GM12878 (cell line): Measurements from ENCODE around the gene CASP8. TPM values are rescaled to one million over a fixed set of nuclear protein-coding genes. Genes with fewer than 3 reads are reported as not detected.

Experiments used
- ATAC-seq: fragments of 200-7000 bp; cut with Tn5 transposase; 3 replicates; pipeline ENCODE4 v1.9.1; 2020; ENCODE audit warnings: mild to moderate bottlenecking, moderate library complexity
- BruUV-seq: library from RNA; stranded (reverse); fragments of 400-500 nt; replicated peaks from 2 replicates; lab custom pipeline; 2021; lab: Mats Ljungman, UMichigan
- CTCF ChIA-PET: fragments of 300-600 bp; sonication (Branson Sonifier 250); formaldehyde crosslinking; extraction: SDS; loops from one replicate; lab custom pipeline; 2021; ENCODE audit warnings: inconsistent platforms; lab: Yijun Ruan, JAX
- POLR2A ChIA-PET: fragments of 350-600 bp; formaldehyde crosslinking; extraction: SDS; loops from one replicate; lab custom pipeline; 2021; ENCODE audit warnings: inconsistent platforms; lab: Charles Lee
- RAD21 ChIA-PET: fragments of 300-600 bp; sonication (Branson Sonifier 250); formaldehyde crosslinking; loops from one replicate; lab custom pipeline; 2023; ENCODE audit warnings: antibody characterized with exemption; ENCODE audit not compliant: unreplicated experiment; lab: Charles Lee
- SMC1A ChIA-PET: fragments of 300-600 bp; sonication (Branson Sonifier 250); formaldehyde crosslinking; loops from one replicate; lab custom pipeline; 2023; ENCODE audit not compliant: unreplicated experiment, uncharacterized antibody; lab: Charles Lee
- DNase-seq: peaks from one replicate; pipeline ENCODE4 v3.0.0-alpha.2; 2011; ENCODE audit warnings: low read depth, low spot score
- FAIRE-seq: peaks from 3 replicates; lab custom pipeline; 2011; peaks lifted over from hg19 to GRCh38; lab: Jason Lieb, UNC
- H2AFZ ChIP-seq: 2 replicates; pipeline ENCODE4 v1.6.0; 2011; ENCODE audit warnings: low read depth, low read length, control low read depth; ENCODE audit not compliant: control insufficient read depth
- H3K27ac ChIP-seq: 2 replicates; pipeline ENCODE4 v1.5.1; 2011; ENCODE audit warnings: control low read depth; ENCODE audit not compliant: control insufficient read depth, insufficient read depth
- H3K27me3 ChIP-seq, 2 experiments: replicated peaks in 1 of 2; 2 replicates each; pipeline versions ENCODE4 v1.6.0 to v1.6.1; 2011; ENCODE audit warnings: low read length in 1 of 2; ENCODE audit not compliant: control insufficient read depth in 2 of 2, insufficient read depth in 2 of 2
- H3K36me3 ChIP-seq, 2 experiments: 2 replicates each; pipeline ENCODE4 v1.5.1; 2011; ENCODE audit warnings: low read length in 1 of 2; ENCODE audit not compliant: control insufficient read depth in 2 of 2, insufficient read depth in 2 of 2
- H3K4me1 ChIP-seq: 2 replicates; pipeline ENCODE4 v1.6.1; 2011; ENCODE audit warnings: mild to moderate bottlenecking, low read length, moderate library complexity, mixed read lengths; ENCODE audit not compliant: control insufficient read depth, insufficient read depth
- H3K4me2 ChIP-seq: 2 replicates; pipeline ENCODE4 v1.6.0; 2011; ENCODE audit warnings: control low read depth; ENCODE audit not compliant: control insufficient read depth, insufficient read depth
- H3K4me3 ChIP-seq: fragments of 200-600 bp; sonication (generic); 2 replicates; pipeline ENCODE4 v1.5.1; 2016
- H3K79me2 ChIP-seq: 2 replicates; pipeline ENCODE4 v1.6.0; 2011; ENCODE audit warnings: low read length; ENCODE audit not compliant: control insufficient read depth, insufficient read depth
- H3K9ac ChIP-seq: 2 replicates; pipeline ENCODE4 v1.8.0; 2011; ENCODE audit warnings: low read length, control low read depth, mixed read lengths; ENCODE audit not compliant: control insufficient read depth, insufficient read depth
- H3K9me3 ChIP-seq: replicated peaks from 3 replicates; pipeline ENCODE4 v1.5.1; 2011; ENCODE audit warnings: mild to moderate bottlenecking, low read length; ENCODE audit not compliant: control insufficient read depth, insufficient read depth
- H4K20me1 ChIP-seq: 2 replicates; pipeline ENCODE4 v1.6.0; 2011; ENCODE audit not compliant: control insufficient read depth, insufficient read depth
- EED ChIP-seq: sonication (generic); IDR thresholded peaks from 2 replicates; pipeline ENCODE4 v1.6.1; 2016; ENCODE audit warnings: antibody characterized with exemption, low read depth
- RUNX3 ChIP-seq: IDR thresholded peaks from 2 replicates; pipeline ENCODE4 v1.6.1; 2012; ENCODE audit warnings: low read length, inconsistent platforms
- SPI1 ChIP-seq: IDR thresholded peaks from 2 replicates; pipeline ENCODE4 v1.6.1; 2011; ENCODE audit warnings: low read depth, mild to moderate bottlenecking, low read length, moderate library complexity, borderline replicate concordance; ENCODE audit not compliant: insufficient read depth
- WGBS: methylation state at CpG from one replicate; pipeline ENCODE4 v1.1.6; 2016; ENCODE audit warnings: low lambda C conversion rate; ENCODE audit not compliant: insufficient replicate concordance, insufficient coverage; ENCODE audit errors: missing lambda C conversion rate; 5-methylcytosine and 5-hydroxymethylcytosine counted together
- in situ Hi-C: fragments of 300-500 bp; cut with MboI; formaldehyde crosslinking; loops from 9 replicates; pipeline ENCODE4 v1.14.3; 2018; ENCODE audit warnings: mixed read lengths
- intact Hi-C: fragments of 100-400 bp; cut with micrococcal nuclease; formaldehyde crosslinking; loops from one replicate; pipeline ENCODE4 v1.14.2; 2022; ENCODE audit not compliant: unreplicated experiment
- polyA plus RNA-seq, 11 experiments: library from polyadenylated mRNA; depleted of rRNA in 4 of 11; unstranded in 6 of 11; stranded (reverse) in 5 of 11; fragments of >200 nt; fragmentation: Nextera tagmentation in 4 of 11; fragmentation: Illumina TruSeq in 1 of 11; extraction: Ambion mirVana in 4 of 11; extraction: Trizol in 1 of 11; gene quantifications; 1 replicate in 1 of 11; 2 replicates in 10 of 11; pipeline versions ENCODE4 v1.2.1 to v1.2.3, GENCODE V29; 2011 to 2016; ENCODE audit warnings: inconsistent platforms in 2 of 11, missing spikeins in 2 of 11, low read depth in 1 of 11
- total RNA-seq, 4 experiments: library from RNA; depleted of rRNA in 3 of 4; stranded (reverse); fragments of >200 nt in 3 of 4; fragmentation: Illumina TruSeq in 1 of 4; extraction: Trizol in 1 of 4; gene quantifications; 2 replicates each; pipeline versions ENCODE4 v1.2.1 to v1.2.3, GENCODE V29; 2013 to 2021
- TF ChIP-seq, protein P1 (sequence below): fragments of 450-650 bp; IDR thresholded peaks from 2 replicates; pipeline ENCODE4 v1.6.1; 2016; ENCODE audit warnings: mild to moderate bottlenecking

The CASP8 gene
- total and polyA plus RNA-seq, 10 of the 15 experiments (the other 5 are each of a cell fraction or from before 2014, with no cell fraction given), result 18.6 to 54.1 (median 39.9) TPM

DNA sequence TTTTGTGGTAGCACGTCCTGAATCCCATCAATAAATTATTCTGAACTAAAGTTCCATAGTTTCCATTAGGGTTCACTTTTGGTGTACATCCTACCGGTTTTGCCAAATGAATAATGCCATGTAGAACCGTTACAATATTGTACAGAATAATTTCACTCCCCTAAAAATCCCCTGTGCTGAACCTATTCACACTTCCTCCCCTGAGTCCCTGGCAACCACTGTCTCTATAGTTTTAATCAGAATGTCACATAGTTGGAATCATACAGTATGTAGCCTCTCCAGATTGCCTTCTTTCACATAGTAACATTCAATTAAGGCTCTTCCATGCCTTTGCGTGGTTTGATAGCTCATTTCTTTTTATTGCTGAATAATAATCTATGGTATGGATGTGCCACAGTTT is 9.6 kb upstream of the CASP8 start:
- FAIRE-seq (no peak), ATAC-seq (no peak), DNase-seq (no peak)
- TF ChIP-seq EED (no peak), SPI1 (peak; percentile 77), RUNX3 (peak; percentile 21; the same call in 1 of the 2 replicates)
- TF ChIP-seq, protein P1, sequence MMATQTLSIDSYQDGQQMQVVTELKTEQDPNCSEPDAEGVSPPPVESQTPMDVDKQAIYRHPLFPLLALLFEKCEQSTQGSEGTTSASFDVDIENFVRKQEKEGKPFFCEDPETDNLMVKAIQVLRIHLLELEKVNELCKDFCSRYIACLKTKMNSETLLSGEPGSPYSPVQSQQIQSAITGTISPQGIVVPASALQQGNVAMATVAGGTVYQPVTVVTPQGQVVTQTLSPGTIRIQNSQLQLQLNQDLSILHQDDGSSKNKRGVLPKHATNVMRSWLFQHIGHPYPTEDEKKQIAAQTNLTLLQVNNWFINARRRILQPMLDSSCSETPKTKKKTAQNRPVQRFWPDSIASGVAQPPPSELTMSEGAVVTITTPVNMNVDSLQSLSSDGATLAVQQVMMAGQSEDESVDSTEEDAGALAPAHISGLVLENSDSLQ, result no peak
- Histone ChIP-seq H3K27me3 (no peaks in the 10 kb centered on the region), H3K27ac (no peak overlapping the region), H3K9me3 (no peaks in the 10 kb centered on the region; the same call in 2 of the 3 replicates), H4K20me1 (no peaks in the 10 kb centered on the region), H3K4me3 (no peak overlapping the region), H3K4me1 (peaks cover 25% of the 10 kb centered on the region), H3K36me3 (no peaks in the 10 kb centered on the region; a peak in 1 of 4 replicates), H3K79me2 (no peaks in the 10 kb centered on the region; the same call in 1 of the 2 replicates), H3K4me2 (no peak overlapping the region), H2AFZ (no peak overlapping the region), H3K9ac (no peak overlapping the region)
- ChIA-PET CTCF (interaction anchor here (1.0 to 1.5 kb wide), 3 partner anchors 12 to 19 kb away, joined by 3 to 10 read pairs (median 3); no protein-coding TSS in a partner anchor), RAD21 (interaction anchor here (0.7 kb wide), 1 partner anchor 17 kb away, joined by 3 read pairs; no protein-coding TSS in a partner anchor), SMC1A (interaction anchor here (7.3 kb wide), 1 partner anchor 12 kb away, joined by 68 read pairs; the partner anchor contains the start of gene CASP8), POLR2A (interaction anchor here (0.7 to 1.1 kb wide), 2 partner anchors 13 to 354 kb away, joined by 4 to 6 read pairs; no protein-coding TSS in a partner anchor)
- intact Hi-C loops (loop anchor here (5.0 kb wide), 1 partner anchor 133 kb away; the partner anchor contains the start of gene CFLAR), in situ Hi-C loops (no loop called here)
- BruUV-seq, result no TSS peak
- WGBS, result 80% methylated on average over 4 of the region's 4 CpGs
